Activated CD8-positive, alpha-beta memory T cell treated with anti-CD3 and anti-CD28 coated beads for 1 hour (primary cell): ENCODE data around the gene BPGM.

Source experiments
- DNase-seq, 2 donors: peaks; one replicate each; pipeline ENCODE4 v3.0.0-alpha.2; 2020; ENCODE audit warnings: low read depth in 1 of 2; ENCODE audit errors: extremely low read depth in 1 of 2

The BPGM gene

DNA sequence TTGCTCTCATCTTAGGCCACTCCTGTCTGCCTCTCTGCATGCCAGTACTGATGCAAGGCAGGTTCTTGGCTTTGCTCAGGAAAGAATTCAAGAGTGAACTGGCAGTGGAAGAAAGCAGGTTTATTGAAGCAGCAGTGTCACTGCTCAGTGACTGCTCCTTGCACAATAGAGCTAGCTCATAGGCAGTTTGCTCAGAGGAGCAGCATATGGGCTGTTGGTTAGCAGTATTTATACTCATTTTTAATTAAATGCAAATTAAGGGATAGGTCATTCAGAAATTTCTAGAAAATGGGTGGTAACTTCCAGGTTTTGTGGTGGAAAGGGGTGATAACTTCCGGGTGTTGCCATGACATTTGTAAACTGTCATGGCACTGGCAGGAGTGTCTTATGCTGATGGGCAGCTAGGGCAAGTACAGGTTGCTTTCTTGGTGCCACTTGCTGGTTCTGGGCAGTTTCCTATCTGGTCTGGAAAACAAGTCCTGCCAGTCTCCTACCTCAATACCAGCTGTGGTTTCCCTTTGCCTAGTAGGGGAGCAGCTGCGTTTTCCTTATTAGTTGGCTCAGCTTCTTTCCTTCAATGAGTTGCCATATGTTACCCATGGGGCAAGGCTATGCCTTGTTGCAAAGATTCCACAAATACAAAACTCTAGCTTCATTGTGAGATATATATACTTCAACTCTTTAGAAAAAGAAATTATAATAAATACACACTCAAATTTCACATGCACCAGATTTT is 68.0 kb downstream of the BPGM start:
- DNase-seq, result no peak

DNA sequence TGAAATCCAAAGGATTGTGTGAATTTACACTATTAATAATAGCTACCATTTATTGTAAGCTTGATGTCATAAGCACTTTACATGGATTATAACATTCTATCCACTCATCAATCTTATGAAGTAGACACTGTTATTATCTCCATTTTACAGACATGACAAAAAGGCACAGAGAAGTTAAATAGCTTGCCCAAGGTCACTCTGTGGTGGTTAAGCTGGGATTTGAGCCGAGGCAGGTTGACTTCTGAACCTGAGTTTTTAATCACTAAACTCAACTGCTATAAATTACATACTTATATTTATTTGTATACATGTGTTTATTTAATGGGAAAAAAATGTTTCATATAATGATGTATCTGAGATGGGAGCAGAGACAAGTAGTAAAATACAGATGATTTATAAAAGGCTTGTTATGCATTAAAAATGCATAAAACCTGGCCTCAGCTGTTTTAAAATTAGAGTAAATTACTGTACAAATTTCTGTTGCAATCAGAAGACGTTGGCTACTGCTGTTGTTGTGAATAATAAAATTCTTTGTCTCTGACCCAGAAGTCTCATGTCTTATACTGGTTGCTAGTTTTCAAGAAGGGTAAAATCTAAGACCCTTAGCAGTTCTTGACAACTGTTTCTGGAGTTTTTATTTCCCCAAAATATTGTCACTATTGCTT is 71.7 kb downstream of the BPGM start:
- no peak for DNase-seq

- no peak for DNase-seq
Measured at GRCh38 chr7:134720091-134720935, 73.7 kb downstream of the BPGM start.

GRCh38 chr7:134721171-134721570 is 74.5 kb downstream of the BPGM start:
- DNase-seq, result no peak

- no peak for DNase-seq
Measured at GRCh38 chr7:134722786-134723322, 76.2 kb downstream of the BPGM start.

DNA sequence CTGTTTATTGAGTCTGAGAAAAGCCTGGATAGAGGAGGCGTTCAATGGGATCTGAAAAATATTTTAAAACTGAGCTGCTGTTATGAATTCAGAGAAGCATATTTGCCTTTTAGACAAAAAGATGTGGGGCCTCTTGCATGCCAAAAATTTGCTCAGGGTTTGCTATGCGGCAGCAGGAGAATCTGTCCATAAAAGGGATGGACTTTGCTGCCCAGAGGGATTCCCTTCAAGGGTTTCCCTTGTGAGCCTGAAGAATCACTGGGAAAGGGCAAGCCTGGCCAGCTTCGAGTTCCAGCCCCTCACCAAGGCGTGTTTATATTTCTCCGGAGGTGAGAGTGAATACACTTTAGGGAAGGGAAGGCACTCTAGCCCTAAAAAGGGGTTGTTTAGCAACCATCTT is 77.2 kb downstream of the BPGM start:
- DNase-seq, result no peak

- DNase-seq, result no peak
Measured at GRCh38 chr7:134724606-134725005, 78.0 kb downstream of the BPGM start.

DNA sequence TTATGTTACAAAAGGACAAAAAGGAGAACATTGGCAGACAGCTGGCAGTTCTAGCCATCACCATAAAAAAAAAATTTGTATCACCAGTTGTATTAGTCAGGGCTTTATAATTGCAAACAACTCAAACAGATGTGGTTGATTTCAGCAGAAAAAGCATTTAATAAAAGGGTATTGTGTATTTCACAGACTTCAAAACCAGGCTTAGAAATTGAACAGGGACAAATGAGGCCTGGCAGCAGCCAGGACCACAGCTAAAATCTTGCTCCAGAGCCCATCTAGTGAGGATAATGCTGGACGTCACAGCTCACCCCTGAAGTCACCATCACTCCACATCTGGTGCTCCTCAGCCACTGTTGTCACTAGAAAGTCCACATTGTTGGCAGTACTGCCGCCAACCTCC is 79.9 kb downstream of the BPGM start:
- DNase-seq, result no peak

- DNase-seq, result no peak
Measured at GRCh38 chr7:134727711-134728110, 81.1 kb downstream of the BPGM start.
